T1000 (cell line): ENCODE measurements around the gene SSNA1.

Source experiments
- DNase-seq: peaks from one replicate; lab custom pipeline; 2025; ENCODE audit warnings: mixed read lengths; lab: John Stamatoyannopoulos, UW

Gene SSNA1

GRCh38 chr9:137201205-137201868 is 12.9 kb downstream of the SSNA1 start:
- no peak for DNase-seq

GRCh38 chr9:137202966-137203365 is 14.5 kb downstream of the SSNA1 start:
- DNase-seq = no peak

DNA sequence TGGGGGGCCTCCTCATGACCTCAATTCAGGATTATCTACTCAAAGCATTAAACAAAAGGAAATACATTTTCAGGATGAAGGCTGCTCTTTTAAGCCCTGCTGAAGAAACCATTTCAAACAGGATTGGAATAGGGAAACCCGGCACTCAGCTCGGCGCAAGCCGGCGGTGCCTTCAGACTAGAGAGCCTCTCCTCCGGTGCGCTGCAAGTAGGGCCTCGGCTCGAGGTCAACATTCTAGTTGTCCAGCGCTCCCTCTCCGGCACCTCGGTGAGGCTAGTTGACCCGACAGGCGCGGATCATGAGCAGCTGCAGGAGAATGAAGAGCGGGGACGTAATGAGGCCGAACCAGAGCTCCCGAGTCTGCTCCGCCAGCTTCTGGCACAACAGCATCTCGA is 16.3 kb downstream of the SSNA1 start:
- no peak for DNase-seq

GRCh38 chr9:137205126-137206069 is 16.9 kb downstream of the SSNA1 start, which contains the start of the genes NDOR1 and TMEM203:
Gene NDOR1 (plus strand): TSS chr9:137205700. CDS start chr9:137205778, 78 bp downstream.
Gene TMEM203 (minus strand): TSS chr9:137205648. CDS start chr9:137205414, 234 bp downstream.
- DNase-seq = peak; percentile 58

DNA sequence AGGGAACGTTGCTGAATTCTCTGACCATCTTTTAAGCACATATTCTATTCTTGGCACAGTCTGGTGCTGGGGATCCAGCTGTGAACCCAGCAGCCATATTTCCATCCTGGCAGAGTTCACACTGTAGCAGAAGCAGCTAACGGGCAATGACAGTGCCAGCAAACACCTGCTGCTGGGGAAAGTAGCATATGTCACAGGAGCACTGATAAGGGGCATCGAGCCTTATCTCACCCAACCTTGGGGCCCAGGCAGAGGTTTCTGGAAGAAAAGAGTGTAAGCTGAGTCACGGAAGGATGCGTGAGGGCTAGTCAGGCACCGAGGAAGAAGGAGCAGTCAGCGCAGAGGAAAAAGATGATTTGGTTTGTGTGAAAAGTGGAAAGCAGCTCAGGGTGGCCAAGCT is 18.1 kb downstream of the SSNA1 start:
- no peak for DNase-seq

DNA sequence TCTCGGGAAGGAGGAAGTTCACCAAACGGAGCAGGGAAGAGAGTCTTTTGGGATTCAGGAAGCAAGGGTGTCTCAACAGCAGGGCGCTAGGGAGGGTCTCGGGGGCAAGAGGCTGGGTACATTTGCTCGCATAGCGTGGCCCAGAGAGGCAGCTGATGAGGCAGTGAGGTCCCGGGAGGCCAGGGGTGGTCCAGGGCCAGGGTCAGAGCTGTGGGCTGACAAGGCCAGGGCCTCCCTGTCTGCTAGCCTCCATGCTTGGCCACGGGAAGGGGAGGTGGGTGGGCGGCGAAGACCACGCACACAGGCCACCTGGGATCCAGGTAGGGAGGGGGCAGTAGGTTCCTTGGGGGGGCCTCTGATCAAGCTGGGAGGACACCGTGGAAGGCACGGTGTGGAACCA is 23.1 kb downstream of the SSNA1 start:
- DNase-seq = no peak

GRCh38 chr9:137212520-137212919 is 24.0 kb downstream of the SSNA1 start:
- DNase-seq = no peak

DNA sequence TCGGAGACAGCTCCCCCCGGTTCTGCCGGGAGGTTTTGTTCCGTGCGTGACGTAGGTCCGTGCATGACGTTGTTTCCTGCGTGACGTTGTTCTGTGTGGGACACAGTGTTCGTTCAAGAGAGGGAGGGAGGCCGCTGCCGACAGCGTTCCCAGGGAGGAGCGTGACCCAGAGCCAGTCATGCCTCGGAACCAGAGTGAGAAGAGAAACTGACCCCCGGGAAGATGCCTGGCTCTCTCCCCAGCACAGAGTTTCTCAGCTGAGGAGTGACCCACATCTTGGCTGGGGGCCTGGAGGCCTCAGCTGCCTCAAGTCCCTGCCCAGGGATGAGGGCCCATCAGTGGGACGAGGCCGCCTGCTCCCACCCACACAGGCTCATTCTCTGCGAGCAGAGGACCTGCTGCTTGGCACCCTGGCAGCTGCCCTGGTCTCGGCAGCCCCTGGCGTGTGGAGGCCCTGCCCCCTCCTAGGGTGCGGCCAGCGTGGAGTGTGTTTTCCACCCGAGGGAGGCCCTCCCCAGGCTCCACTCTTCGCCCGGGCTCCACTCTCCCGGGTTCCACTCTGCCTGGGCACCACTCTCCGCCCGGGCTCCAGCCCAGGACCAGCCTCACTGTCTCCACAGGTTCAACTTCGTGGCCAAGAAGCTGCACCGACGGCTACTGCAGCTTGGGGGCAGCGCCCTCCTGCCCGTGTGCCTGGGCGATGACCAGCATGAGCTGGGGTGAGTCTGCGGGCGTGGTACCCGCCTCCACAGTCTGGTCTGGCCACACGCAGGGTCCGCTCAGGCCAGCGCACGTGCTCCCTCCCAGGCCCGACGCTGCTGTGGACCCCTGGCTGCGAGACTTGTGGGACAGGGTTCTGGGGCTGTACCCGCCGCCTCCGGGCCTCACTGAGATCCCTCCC is 24.9 kb downstream of the SSNA1 start:
- no peak for DNase-seq

GRCh38 chr9:137214620-137215019 is 26.1 kb downstream of the SSNA1 start:
- DNase-seq = no peak

- no peak for DNase-seq
Observed at GRCh38 chr9:137215196-137215986, 26.9 kb downstream of the SSNA1 start.

DNA sequence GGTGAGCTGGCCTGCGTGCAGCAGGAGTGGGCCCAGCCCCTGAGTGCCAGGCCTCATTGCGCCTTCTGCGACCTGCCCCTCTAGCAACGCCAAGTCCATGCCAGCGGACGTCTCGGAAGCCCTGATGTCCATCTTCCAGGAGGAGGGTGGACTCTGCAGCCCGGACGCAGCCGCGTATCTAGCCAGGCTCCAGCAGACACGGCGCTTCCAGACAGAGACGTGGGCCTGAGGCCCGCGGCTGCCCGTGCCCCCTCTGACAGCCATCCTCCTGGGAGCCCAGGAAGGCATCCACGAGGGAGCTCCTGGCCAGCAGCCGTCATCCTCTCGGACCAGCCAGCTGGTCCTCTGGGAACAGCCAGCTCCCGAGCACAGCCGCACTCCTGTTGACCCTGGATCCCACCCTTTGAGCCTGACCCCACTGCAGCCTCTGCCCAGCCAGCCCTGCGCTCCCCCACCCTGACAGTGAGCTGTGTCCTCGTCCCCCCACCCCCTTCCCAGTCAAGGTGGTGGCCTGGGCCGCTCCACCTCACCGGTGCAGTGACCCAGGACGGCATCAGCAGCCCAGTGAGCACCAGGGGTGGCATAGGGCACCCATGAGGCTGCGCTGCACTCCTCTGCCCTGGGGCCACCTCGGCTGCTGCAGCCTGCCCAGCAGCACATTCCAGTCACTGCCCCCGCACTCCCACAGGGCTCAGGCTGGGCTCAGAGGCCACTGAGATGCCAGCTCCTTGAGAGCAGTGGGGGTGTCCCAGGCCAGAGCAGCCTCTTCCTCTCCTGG is 27.9 kb downstream of the SSNA1 start:
- DNase-seq = no peak

- DNase-seq = no peak
Observed at GRCh38 chr9:137217276-137218211, 29.1 kb downstream of the SSNA1 start.

DNA sequence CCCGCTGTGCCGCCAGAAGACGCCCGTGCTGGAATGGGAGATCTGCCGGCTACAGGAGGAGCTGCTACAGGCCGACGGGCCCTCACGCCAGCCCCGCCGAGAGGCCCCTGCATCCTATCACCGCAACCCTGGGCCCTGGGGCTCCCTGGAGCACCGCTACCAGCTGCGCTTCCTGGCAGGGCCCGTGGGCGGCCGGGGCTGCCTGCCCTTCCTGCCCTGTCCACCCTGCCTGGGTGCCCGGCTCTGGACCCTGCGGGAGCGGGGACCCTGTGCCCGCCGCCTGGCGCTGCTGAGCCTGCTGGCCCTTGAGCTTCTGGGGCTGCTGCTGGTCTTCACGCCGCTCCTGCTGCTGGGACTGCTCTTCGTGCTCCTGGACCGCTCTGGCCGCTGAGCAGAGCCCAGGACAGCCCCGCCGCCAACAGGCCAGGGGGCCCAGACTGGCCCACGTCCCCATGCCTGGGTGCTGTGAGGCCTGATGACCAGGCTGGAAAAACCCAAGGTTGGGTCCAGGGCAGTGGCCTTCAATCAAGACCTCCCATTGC is 29.8 kb downstream of the SSNA1 start:
- no peak for DNase-seq

GRCh38 chr9:137218754-137219271 is 30.3 kb downstream of the SSNA1 start:
- DNase-seq = no peak

DNA sequence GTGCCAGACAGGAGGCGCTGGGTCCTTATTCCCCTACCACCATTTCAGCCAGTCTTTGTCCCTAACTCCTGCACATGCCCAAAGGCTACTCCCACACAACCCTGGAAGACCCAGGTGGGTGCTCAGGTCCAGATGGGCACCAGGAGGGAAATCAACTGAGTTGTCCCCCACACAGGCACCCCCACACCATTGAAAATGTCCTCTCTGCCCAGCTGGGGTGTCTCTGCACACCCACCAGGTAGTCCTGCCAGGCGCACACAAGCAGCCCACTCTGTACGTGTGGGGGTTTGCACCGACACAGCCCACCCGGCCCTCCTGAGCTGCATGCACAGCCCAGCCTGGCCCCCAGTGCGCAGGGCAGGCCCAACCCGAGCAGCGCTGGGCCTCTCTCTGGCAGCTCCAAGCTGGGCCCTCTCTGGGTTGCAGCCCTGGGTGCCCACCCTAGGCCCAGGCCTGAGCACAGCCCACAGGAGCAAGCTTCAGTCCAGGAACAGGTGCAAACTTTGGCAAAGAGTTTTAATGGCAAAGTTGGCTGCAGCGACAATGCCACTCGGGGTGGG is 31.4 kb downstream of the SSNA1 start:
- no peak for DNase-seq

- no peak for DNase-seq
Observed at GRCh38 chr9:137220317-137221094, 32.0 kb downstream of the SSNA1 start.

GRCh38 chr9:137221095-137221505 is 32.6 kb downstream of the SSNA1 start:
- DNase-seq = no peak
